Spleen (tissue), 7 donors: ENCODE data around the gene ZNF431.

Experiments used
- POLR2A ChIP-seq, 3 donors: fragments of 450-650 bp; IDR thresholded peaks; one replicate each; pipeline ENCODE4 v1.5.1; 2017; ENCODE audit warnings: antibody characterized with exemption in 3 of 3, mild to moderate bottlenecking in 1 of 3
- POLR2AphosphoS5 ChIP-seq, 3 donors: sonication (generic); formaldehyde crosslinking; IDR thresholded peaks; one replicate each; pipeline ENCODE4 v1.5.1; 2017; ENCODE audit warnings: antibody characterized with exemption in 3 of 3
- TF ChIP-seq, protein P1 (sequence below), 11 experiments: fragments of 200-600 bp in 7 of 11; fragments of 450-650 bp in 4 of 11; sonication (generic) in 4 of 11; IDR thresholded peaks in 8 of 11; conservative IDR thresholded peaks in 3 of 11; 1 replicate in 7 of 11; 2 replicates in 4 of 11; pipeline versions ENCODE4 v1.4.0 to v1.8.0; 2016 to 2021; ENCODE audit warnings: antibody characterized with exemption in 11 of 11, inconsistent platforms in 4 of 11, mild to moderate bottlenecking in 1 of 11
- donor health status: DM: no; HTN: no; CAD: no; lungs with moderate emphysema.
- donor health status: DM: no; HTN: no; CAD: no.
- donor health status: DM: no; HTN: no; CAD: no.

GRCh38 chr19:21135433-21135832 is 6.4 kb upstream of the ZNF431 start:
- TF ChIP-seq POLR2A (IDR thresholded peaks at IDR 0.05) = no peak
- TF ChIP-seq, protein P1, sequence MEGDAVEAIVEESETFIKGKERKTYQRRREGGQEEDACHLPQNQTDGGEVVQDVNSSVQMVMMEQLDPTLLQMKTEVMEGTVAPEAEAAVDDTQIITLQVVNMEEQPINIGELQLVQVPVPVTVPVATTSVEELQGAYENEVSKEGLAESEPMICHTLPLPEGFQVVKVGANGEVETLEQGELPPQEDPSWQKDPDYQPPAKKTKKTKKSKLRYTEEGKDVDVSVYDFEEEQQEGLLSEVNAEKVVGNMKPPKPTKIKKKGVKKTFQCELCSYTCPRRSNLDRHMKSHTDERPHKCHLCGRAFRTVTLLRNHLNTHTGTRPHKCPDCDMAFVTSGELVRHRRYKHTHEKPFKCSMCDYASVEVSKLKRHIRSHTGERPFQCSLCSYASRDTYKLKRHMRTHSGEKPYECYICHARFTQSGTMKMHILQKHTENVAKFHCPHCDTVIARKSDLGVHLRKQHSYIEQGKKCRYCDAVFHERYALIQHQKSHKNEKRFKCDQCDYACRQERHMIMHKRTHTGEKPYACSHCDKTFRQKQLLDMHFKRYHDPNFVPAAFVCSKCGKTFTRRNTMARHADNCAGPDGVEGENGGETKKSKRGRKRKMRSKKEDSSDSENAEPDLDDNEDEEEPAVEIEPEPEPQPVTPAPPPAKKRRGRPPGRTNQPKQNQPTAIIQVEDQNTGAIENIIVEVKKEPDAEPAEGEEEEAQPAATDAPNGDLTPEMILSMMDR (IDR thresholded peaks at IDR 0.05 in 8 of 11, conservative IDR thresholded peaks at IDR 0.05 in 3 of 11) = no peak
- no peak for TF ChIP-seq POLR2AphosphoS5 (IDR thresholded peaks at IDR 0.05)
